ENCODE measurements around the gene ZCWPW2. TPM values are rescaled to one million over a fixed set of nuclear protein-coding genes. Genes with fewer than 3 reads are reported as not detected.

The ZCWPW2 gene
- total RNA-seq, 1 experiment from 2014 or later: not detected

GRCh38 chr3:28343144-28343543 is 5.4 kb upstream of the ZCWPW2 start:
- H3K27me3 ChIP-seq (ENCODE audit: low read length): no peaks in the 10 kb centered on the region
- H3K9ac ChIP-seq (ENCODE audit: low read length): no peak overlapping the region
- H3K4me2 ChIP-seq (ENCODE audit: low read depth, low read length, poor library complexity, severe bottlenecking): no peak overlapping the region
- peaks cover 51% of the 10 kb centered on the region for H3K4me1 ChIP-seq (ENCODE audit: low read length)
- no peak overlapping the region for H3K27ac ChIP-seq (ENCODE audit: low read length)
- peaks cover 15% of the 10 kb centered on the region; the same call in 1 of the 2 replicates for H3K36me3 ChIP-seq (ENCODE audit: insufficient read depth, low read length)
- peaks cover 83% of the 10 kb centered on the region for H3K79me2 ChIP-seq (ENCODE audit: low read length)
- no peak overlapping the region for H2AFZ ChIP-seq (ENCODE audit: low read length)
- H3K9me3 ChIP-seq (ENCODE audit: low read length): no peaks in the 10 kb centered on the region
- no peaks in the 10 kb centered on the region; the same call in 1 of the 2 replicates for H4K20me1 ChIP-seq (ENCODE audit: insufficient read depth, low read depth, low read length)
- no peaks in the 10 kb centered on the region for H3K9me2 ChIP-seq (replicated peaks; ENCODE audit: insufficient read depth, low read length)
- H3K4me3 ChIP-seq (ENCODE audit: low read length): no peak overlapping the region
- no peak for DNase-seq

DNA sequence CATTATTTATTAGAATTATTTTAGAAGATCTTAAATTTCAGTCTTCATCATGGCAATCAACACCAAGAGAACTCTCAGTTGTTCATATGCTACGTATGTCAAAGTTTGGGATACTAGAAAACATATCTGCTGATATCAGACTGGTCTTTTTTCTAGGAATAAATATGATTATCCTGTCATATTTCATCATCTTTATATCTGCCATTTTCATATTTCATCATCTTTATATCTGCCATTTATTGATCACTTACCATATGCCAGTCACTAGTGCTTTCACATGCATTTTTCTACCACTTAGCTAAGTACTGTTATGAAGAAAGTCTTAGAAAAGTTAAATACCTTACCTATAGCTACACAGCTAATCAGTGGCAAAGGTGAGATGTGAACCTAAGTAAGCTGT is 2.8 kb upstream of the ZCWPW2 start:
- H3K4me2 ChIP-seq (ENCODE audit: low read depth, low read length, poor library complexity, severe bottlenecking): peak overlapping the region; percentile 83

DNA sequence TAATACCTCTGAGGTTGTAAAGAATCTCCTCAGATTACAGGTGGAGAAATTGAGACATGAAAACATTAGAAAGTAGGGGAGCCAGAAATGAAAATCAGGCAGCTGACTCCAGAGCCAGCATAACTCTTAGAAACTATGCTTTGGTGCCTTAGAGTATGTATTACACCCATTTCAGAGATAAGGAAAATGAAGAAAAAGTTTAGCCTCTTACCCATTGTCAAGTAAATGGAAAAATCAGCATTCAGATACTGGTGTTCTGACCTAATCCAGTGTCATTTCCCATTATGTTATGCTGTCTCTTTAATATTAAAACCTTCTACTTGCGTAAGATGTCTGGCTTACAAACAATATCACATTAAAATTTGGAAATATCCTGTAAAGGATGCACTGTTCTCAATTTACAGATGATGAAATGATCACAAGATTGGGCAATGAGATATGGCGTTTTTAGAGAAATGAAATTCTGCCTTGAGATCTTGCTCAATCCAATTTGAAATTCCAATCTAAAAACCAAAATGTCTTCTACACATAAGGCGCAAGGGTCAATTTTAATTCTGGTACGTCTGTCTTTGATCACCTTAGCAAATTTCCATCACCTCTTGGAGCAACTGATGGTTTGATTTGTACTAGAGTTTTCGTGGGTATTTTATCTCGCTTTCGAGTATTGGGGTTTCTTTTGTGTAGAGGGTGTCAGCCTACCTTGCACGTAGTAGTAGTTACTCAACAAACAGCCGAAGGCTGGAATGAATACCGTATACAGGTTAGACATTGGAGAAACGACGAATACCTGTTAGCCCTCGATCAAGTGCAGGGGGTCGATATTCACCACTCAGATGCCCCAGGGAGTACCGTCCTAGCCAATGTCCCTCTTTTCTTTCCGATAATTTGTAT is 902 bp upstream of the ZCWPW2 start:
- Histone ChIP-seq H2AFZ (ENCODE audit: low read length) (no peak overlapping the region), H3K79me2 (ENCODE audit: low read length) (peaks cover 63% of the 10 kb centered on the region), H3K9me3 (ENCODE audit: low read length) (no peaks in the 10 kb centered on the region), H3K4me1 (ENCODE audit: low read length) (peaks cover 59% of the 10 kb centered on the region), H4K20me1 (ENCODE audit: insufficient read depth, low read depth, low read length) (no peaks in the 10 kb centered on the region; the same call in 1 of the 2 replicates), H3K36me3 (ENCODE audit: insufficient read depth, low read length) (no peaks in the 10 kb centered on the region), H3K9me2 (replicated peaks; ENCODE audit: insufficient read depth, low read length) (no peaks in the 10 kb centered on the region), H3K4me2 (ENCODE audit: low read depth, low read length, poor library complexity, severe bottlenecking) (peak overlapping the region; percentile 83), H3K27ac (ENCODE audit: low read length) (no peak overlapping the region), H3K9ac (ENCODE audit: low read length) (peak overlapping the region; percentile 98), H3K27me3 (ENCODE audit: low read length) (no peaks in the 10 kb centered on the region), H3K4me3 (ENCODE audit: low read length) (peak overlapping the region; percentile 95)
- peak; percentile 41 for DNase-seq

More for the DNA sequence above, 2.8 kb upstream of the ZCWPW2 start:
- H3K4me1 ChIP-seq (ENCODE audit: low read length): peaks cover 61% of the 10 kb centered on the region
- DNase-seq: peak; percentile 37
- H3K36me3 ChIP-seq (ENCODE audit: insufficient read depth, low read length): no peaks in the 10 kb centered on the region
- no peak overlapping the region for H3K9ac ChIP-seq (ENCODE audit: low read length)
- H3K27me3 ChIP-seq (ENCODE audit: low read length): no peaks in the 10 kb centered on the region
- no peak overlapping the region for H3K4me3 ChIP-seq (ENCODE audit: low read length)
- H3K79me2 ChIP-seq (ENCODE audit: low read length): peaks cover 78% of the 10 kb centered on the region
- no peaks in the 10 kb centered on the region; the same call in 1 of the 2 replicates for H4K20me1 ChIP-seq (ENCODE audit: insufficient read depth, low read depth, low read length)
- H3K9me2 ChIP-seq (replicated peaks; ENCODE audit: insufficient read depth, low read length): no peaks in the 10 kb centered on the region
- H3K27ac ChIP-seq (ENCODE audit: low read length): no peak overlapping the region
- H3K9me3 ChIP-seq (ENCODE audit: low read length): no peaks in the 10 kb centered on the region
- no peak overlapping the region for H2AFZ ChIP-seq (ENCODE audit: low read length)

DNA sequence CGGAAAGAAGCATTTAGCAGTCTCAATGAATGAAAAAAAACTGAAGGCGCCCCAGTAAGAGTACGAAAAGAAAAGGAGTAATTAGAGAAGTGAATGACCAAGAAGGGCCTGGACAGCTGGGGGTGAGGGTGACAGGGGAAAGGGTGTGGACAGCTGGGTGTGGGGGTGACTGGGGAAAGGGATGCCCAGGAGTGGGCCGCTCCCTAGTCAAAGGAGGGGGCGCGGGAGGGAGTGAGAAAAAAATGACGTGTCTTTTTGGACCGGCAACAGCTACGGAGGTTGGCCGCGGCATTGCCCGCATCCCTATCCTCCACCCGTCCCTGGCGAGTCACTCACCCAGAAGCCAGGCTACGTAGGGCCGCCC is 274 bp upstream of the ZCWPW2 start:
- Histone ChIP-seq H3K9ac (ENCODE audit: low read length) (peak overlapping the region; percentile 98), H3K9me2 (replicated peaks; ENCODE audit: insufficient read depth, low read length) (no peaks in the 10 kb centered on the region), H4K20me1 (ENCODE audit: insufficient read depth, low read depth, low read length) (no peaks in the 10 kb centered on the region; the same call in 1 of the 2 replicates), H3K79me2 (ENCODE audit: low read length) (peaks cover 57% of the 10 kb centered on the region), H3K4me2 (ENCODE audit: low read depth, low read length, poor library complexity, severe bottlenecking) (peak overlapping the region; percentile 83), H3K4me1 (ENCODE audit: low read length) (peaks cover 53% of the 10 kb centered on the region), H3K4me3 (ENCODE audit: low read length) (peak overlapping the region; percentile 95), H3K9me3 (ENCODE audit: low read length) (no peaks in the 10 kb centered on the region), H2AFZ (ENCODE audit: low read length) (peak overlapping the region; percentile 95), H3K27me3 (ENCODE audit: low read length) (no peaks in the 10 kb centered on the region), H3K27ac (ENCODE audit: low read length) (peak overlapping the region; percentile 68; the same call in 1 of the 2 replicates), H3K36me3 (ENCODE audit: insufficient read depth, low read length) (no peaks in the 10 kb centered on the region)
- DNase-seq: no peak

- Histone ChIP-seq H3K4me2 (ENCODE audit: low read depth, low read length, poor library complexity, severe bottlenecking) (peak overlapping the region; percentile 83), H4K20me1 (ENCODE audit: insufficient read depth, low read depth, low read length) (no peaks in the 10 kb centered on the region; the same call in 1 of the 2 replicates), H3K27me3 (ENCODE audit: low read length) (no peaks in the 10 kb centered on the region), H3K4me3 (ENCODE audit: low read length) (peak overlapping the region; percentile 95), H2AFZ (ENCODE audit: low read length) (peak overlapping the region; percentile 95), H3K4me1 (ENCODE audit: low read length) (peaks cover 45% of the 10 kb centered on the region), H3K79me2 (ENCODE audit: low read length) (peaks cover 45% of the 10 kb centered on the region), H3K9me3 (ENCODE audit: low read length) (no peaks in the 10 kb centered on the region), H3K9me2 (replicated peaks; ENCODE audit: insufficient read depth, low read length) (no peaks in the 10 kb centered on the region), H3K36me3 (ENCODE audit: insufficient read depth, low read length) (no peaks in the 10 kb centered on the region), H3K9ac (ENCODE audit: low read length) (peak overlapping the region; percentile 98), H3K27ac (ENCODE audit: low read length) (no peak overlapping the region)
- no peak for DNase-seq
Measured at GRCh38 chr3:28349469-28350000, 1.0 kb downstream of the ZCWPW2 start.

GRCh38 chr3:28376424-28376823 is 27.9 kb downstream of the ZCWPW2 start:
- Histone ChIP-seq H3K4me2 (ENCODE audit: low read depth, low read length, poor library complexity, severe bottlenecking) (no peak overlapping the region), H3K4me3 (ENCODE audit: low read length) (no peak overlapping the region), H2AFZ (ENCODE audit: low read length) (no peak overlapping the region), H3K9me2 (replicated peaks; ENCODE audit: insufficient read depth, low read length) (no peaks in the 10 kb centered on the region), H3K79me2 (ENCODE audit: low read length) (no peaks in the 10 kb centered on the region), H3K27me3 (ENCODE audit: low read length) (no peaks in the 10 kb centered on the region), H3K27ac (ENCODE audit: low read length) (no peak overlapping the region), H4K20me1 (ENCODE audit: insufficient read depth, low read depth, low read length) (no peaks in the 10 kb centered on the region), H3K9ac (ENCODE audit: low read length) (no peak overlapping the region), H3K36me3 (ENCODE audit: insufficient read depth, low read length) (no peaks in the 10 kb centered on the region), H3K4me1 (ENCODE audit: low read length) (no peaks in the 10 kb centered on the region), H3K9me3 (ENCODE audit: low read length) (no peaks in the 10 kb centered on the region)
- no peak for DNase-seq

- H4K20me1 ChIP-seq (ENCODE audit: insufficient read depth, low read depth, low read length): no peaks in the 10 kb centered on the region
- peak; percentile 40 for DNase-seq
- H3K4me3 ChIP-seq (ENCODE audit: low read length): no peak overlapping the region
- no peak overlapping the region for H3K27ac ChIP-seq (ENCODE audit: low read length)
- H2AFZ ChIP-seq (ENCODE audit: low read length): no peak overlapping the region
- H3K9me2 ChIP-seq (replicated peaks; ENCODE audit: insufficient read depth, low read length): peaks cover 2% of the 10 kb centered on the region; the same call in 1 of the 2 replicates
- no peaks in the 10 kb centered on the region for H3K4me1 ChIP-seq (ENCODE audit: low read length)
- H3K9ac ChIP-seq (ENCODE audit: low read length): no peak overlapping the region
- H3K9me3 ChIP-seq (ENCODE audit: low read length): no peaks in the 10 kb centered on the region
- no peaks in the 10 kb centered on the region for H3K79me2 ChIP-seq (ENCODE audit: low read length)
- H3K4me2 ChIP-seq (ENCODE audit: low read depth, low read length, poor library complexity, severe bottlenecking): no peak overlapping the region
- H3K36me3 ChIP-seq (ENCODE audit: insufficient read depth, low read length): no peaks in the 10 kb centered on the region
- H3K27me3 ChIP-seq (ENCODE audit: low read length): no peaks in the 10 kb centered on the region
Measured at GRCh38 chr3:28386049-28386448, 37.5 kb downstream of the ZCWPW2 start.

DNA sequence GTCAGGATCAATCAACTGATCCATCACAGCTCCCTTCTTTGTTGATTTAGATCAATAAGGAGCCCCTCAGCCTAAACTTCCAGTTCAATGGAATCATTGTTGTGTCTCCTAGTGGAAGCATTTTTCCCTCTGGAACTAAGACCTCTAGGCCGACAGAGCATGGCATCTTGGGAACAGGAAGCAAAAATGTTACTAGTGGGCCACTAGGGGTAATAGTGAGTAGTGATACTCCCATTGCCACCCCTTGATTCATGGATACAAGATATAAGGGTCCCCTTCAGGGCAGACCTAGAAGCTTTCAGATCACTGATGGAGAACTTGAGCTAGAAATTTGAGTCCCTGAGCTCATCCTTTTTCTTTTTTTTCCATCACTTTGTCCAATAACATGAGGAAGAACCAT is 40.5 kb downstream of the ZCWPW2 start:
- H3K36me3 ChIP-seq (ENCODE audit: insufficient read depth, low read length): no peaks in the 10 kb centered on the region
- H3K27me3 ChIP-seq (ENCODE audit: low read length): no peaks in the 10 kb centered on the region
- no peaks in the 10 kb centered on the region for H3K4me1 ChIP-seq (ENCODE audit: low read length)
- peaks cover 2% of the 10 kb centered on the region; the same call in 1 of the 2 replicates for H3K9me2 ChIP-seq (replicated peaks; ENCODE audit: insufficient read depth, low read length)
- DNase-seq: no peak
- H3K79me2 ChIP-seq (ENCODE audit: low read length): no peaks in the 10 kb centered on the region
- H3K4me2 ChIP-seq (ENCODE audit: low read depth, low read length, poor library complexity, severe bottlenecking): no peak overlapping the region
- H4K20me1 ChIP-seq (ENCODE audit: insufficient read depth, low read depth, low read length): no peaks in the 10 kb centered on the region
- H2AFZ ChIP-seq (ENCODE audit: low read length): no peak overlapping the region
- no peak overlapping the region for H3K9ac ChIP-seq (ENCODE audit: low read length)
- H3K9me3 ChIP-seq (ENCODE audit: low read length): no peaks in the 10 kb centered on the region
- H3K27ac ChIP-seq (ENCODE audit: low read length): no peak overlapping the region
- H3K4me3 ChIP-seq (ENCODE audit: low read length): no peak overlapping the region
